Measurements from ENCODE around the gene PRSS22.

GRCh38 chr16:2821487-2822157, 36.3 kb downstream of the PRSS22 start:
- TF ChIP-seq POLR2A (IDR thresholded peaks at IDR 0.05; ENCODE audit: low read depth) (no peak), CTCF (IDR thresholded peaks at IDR 0.05) (no peak), EP300 (IDR thresholded peaks at IDR 0.05) (no peak), POLR2AphosphoS5 (IDR thresholded peaks at IDR 0.05) (no peak)

Measured in esophagus muscularis mucosa (tissue), 4 donors.